GM18520 (cell line): Measurements from ENCODE around the gene OR4B1.
"Not testable (repeated sequence)": the region's sequence is repeated elsewhere in the genome, so short reads cannot be mapped to it uniquely, and the experiment has no call there.

ENCODE experiments used
- ATAC-seq: cut with Tn5 transposase; IDR thresholded peaks from one replicate; pipeline ENCODE4 v1.9.1; 2021; ENCODE audit not compliant: unreplicated experiment

Gene OR4B1

GRCh38 chr11:48216510-48216909 lies at the start of gene OR4B1:
OR4B1 (plus strand) TSS chr11:48216810; CDS start chr11:48216810, 0 bp downstream.
- no peak for ATAC-seq

- ATAC-seq = no peak
These were observed 49.2 kb upstream of the OR4B1 start for GRCh38 chr11:48167380-48167779.

- no peak for ATAC-seq
These were observed 47.8 kb upstream of the OR4B1 start for GRCh38 chr11:48168815-48169214.

- ATAC-seq = no peak
These were observed 47.4 kb upstream of the OR4B1 start for GRCh38 chr11:48169259-48169658.

GRCh38 chr11:48169717-48170116 lies 46.9 kb upstream of the OR4B1 start:
- ATAC-seq = no peak

- no peak for ATAC-seq
These were observed 46.1 kb upstream of the OR4B1 start for GRCh38 chr11:48170241-48171233.

- no peak for ATAC-seq
These were observed 43.6 kb upstream of the OR4B1 start for GRCh38 chr11:48172818-48173609.

- ATAC-seq = no peak
These were observed 38.9 kb upstream of the OR4B1 start for GRCh38 chr11:48177661-48178060.

- ATAC-seq = no peak
These were observed 36.0 kb upstream of the OR4B1 start for GRCh38 chr11:48180627-48181026.

GRCh38 chr11:48182860-48183526 lies 33.6 kb upstream of the OR4B1 start:
- no peak for ATAC-seq

- no peak for ATAC-seq
These were observed 32.2 kb upstream of the OR4B1 start for GRCh38 chr11:48184452-48184851.

GRCh38 chr11:48190906-48191654 lies 25.5 kb upstream of the OR4B1 start:
- not testable (repeated sequence) for ATAC-seq

GRCh38 chr11:48193876-48194275 lies 22.7 kb upstream of the OR4B1 start:
- ATAC-seq = no peak

- ATAC-seq = no peak
These were observed 8.7 kb upstream of the OR4B1 start for GRCh38 chr11:48207881-48208280.

GRCh38 chr11:48210052-48210451 lies 6.6 kb upstream of the OR4B1 start:
- no peak for ATAC-seq

- no peak for ATAC-seq
These were observed 12.2 kb downstream of the OR4B1 start for GRCh38 chr11:48228761-48229160.

- ATAC-seq = not testable (repeated sequence)
These were observed 13.4 kb downstream of the OR4B1 start for GRCh38 chr11:48230057-48230456.

- ATAC-seq = no peak
These were observed 21.1 kb downstream of the OR4B1 start for GRCh38 chr11:48237727-48238126.

- no peak for ATAC-seq
These were observed 25.9 kb downstream of the OR4B1 start for GRCh38 chr11:48242501-48242900.

GRCh38 chr11:48244804-48245203 lies 28.2 kb downstream of the OR4B1 start, which contains the start of gene OR4X2:
OR4X2 (plus strand) TSS chr11:48245104; CDS start chr11:48245104, 0 bp downstream.
- no peak for ATAC-seq
